ENCODE data around the gene ZNF846.

DNA sequence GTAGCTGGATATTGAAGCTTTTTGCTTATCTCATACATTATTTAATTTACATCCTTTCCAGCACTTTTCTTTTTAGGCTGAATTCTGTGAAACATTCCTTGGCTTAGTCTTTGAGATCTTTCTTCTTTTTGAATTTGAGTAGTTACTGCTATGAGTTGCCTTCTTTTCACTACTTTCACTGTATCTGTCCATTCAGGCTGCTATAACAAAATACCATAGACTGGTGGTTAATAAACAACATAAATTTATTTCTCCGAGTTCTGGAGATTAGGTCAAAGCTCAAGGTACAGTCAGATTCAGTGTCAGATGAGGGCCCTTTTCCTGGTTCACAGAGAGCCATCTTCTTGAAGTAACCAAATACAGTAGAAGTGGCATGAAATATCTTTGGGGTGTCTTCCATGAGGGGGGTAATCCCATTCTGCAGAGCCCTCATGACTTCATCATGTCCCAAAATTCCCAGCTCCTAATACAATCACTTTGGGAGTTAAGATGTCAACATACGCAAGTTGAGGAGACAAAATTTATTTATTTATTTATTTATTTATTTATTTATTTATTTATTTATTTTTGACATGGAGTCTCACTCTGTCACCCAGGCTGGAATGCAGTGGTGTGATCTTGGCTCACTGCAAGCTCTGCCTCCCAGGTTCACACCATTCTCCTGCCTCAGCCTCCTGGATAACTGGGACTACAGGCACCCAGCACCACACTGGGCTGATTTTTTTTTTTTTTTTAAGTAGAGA is 15.7 kb downstream of the ZNF846 start:
- TF ChIP-seq, protein P1, sequence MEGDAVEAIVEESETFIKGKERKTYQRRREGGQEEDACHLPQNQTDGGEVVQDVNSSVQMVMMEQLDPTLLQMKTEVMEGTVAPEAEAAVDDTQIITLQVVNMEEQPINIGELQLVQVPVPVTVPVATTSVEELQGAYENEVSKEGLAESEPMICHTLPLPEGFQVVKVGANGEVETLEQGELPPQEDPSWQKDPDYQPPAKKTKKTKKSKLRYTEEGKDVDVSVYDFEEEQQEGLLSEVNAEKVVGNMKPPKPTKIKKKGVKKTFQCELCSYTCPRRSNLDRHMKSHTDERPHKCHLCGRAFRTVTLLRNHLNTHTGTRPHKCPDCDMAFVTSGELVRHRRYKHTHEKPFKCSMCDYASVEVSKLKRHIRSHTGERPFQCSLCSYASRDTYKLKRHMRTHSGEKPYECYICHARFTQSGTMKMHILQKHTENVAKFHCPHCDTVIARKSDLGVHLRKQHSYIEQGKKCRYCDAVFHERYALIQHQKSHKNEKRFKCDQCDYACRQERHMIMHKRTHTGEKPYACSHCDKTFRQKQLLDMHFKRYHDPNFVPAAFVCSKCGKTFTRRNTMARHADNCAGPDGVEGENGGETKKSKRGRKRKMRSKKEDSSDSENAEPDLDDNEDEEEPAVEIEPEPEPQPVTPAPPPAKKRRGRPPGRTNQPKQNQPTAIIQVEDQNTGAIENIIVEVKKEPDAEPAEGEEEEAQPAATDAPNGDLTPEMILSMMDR (IDR thresholded peaks at IDR 0.05) = no peak
- TF ChIP-seq POLR2A (IDR thresholded peaks at IDR 0.05) = no peak

Data from right lobe of liver (tissue), 4 donors.